Heart right ventricle (tissue), 16 donors: ENCODE data around the gene DHRSX. TPM values are rescaled to one million over a fixed set of nuclear protein-coding genes. Genes with fewer than 3 reads are reported as not detected.

ENCODE experiments used
- ATAC-seq, 8 donors: fragments of 200-7000 bp; cut with Tn5 transposase; one replicate each; pipeline ENCODE4 v1.9.1; 2020; ENCODE audit warnings: mild to moderate bottlenecking in 8 of 8, moderate library complexity in 8 of 8, moderate number of reproducible peaks in 1 of 8
- DNase-seq, 2 donors: peaks; one replicate each; pipeline ENCODE4 v3.0.0-alpha.2; 2020
- H3K27ac ChIP-seq, 10 donors: fragments of 200-600 bp; sonication (generic) in 2 of 10; one replicate each; pipeline versions ENCODE4 v1.5.0 to v1.8.0; 2020 to 2022; ENCODE audit warnings: mild to moderate bottlenecking in 3 of 10
- H3K27me3 ChIP-seq, 7 donors: fragments of 200-600 bp; one replicate each; pipeline ENCODE4 v1.8.0; 2021 to 2022; ENCODE audit warnings: mild to moderate bottlenecking in 2 of 7
- H3K36me3 ChIP-seq, 9 donors: fragments of 200-600 bp; sonication (generic) in 1 of 9; one replicate each; pipeline versions ENCODE4 v1.5.0 to v1.8.0; 2020 to 2022; ENCODE audit warnings: mild to moderate bottlenecking in 2 of 9
- H3K4me1 ChIP-seq, 9 donors: fragments of 200-600 bp; sonication (generic) in 1 of 9; one replicate each; pipeline versions ENCODE4 v1.5.0 to v1.8.0; 2020 to 2022; ENCODE audit warnings: mild to moderate bottlenecking in 4 of 9
- H3K4me3 ChIP-seq, 10 donors: fragments of 200-600 bp; sonication (generic) in 2 of 10; one replicate each; pipeline versions ENCODE4 v1.5.0 to v1.8.0; 2020 to 2022; ENCODE audit warnings: mild to moderate bottlenecking in 7 of 10, moderate library complexity in 2 of 10
- H3K9me3 ChIP-seq, 11 donors: fragments of 200-600 bp in 10 of 11; sonication (generic) in 2 of 11; one replicate each; pipeline versions ENCODE4 v1.5.0 to v1.8.0; 2013 to 2022; ENCODE audit warnings: mild to moderate bottlenecking in 2 of 11, control low read depth in 1 of 11, moderate library complexity in 1 of 11
- WGBS, 2 donors: extraction: QIAGEN DNeasy Blood & Tissue Kit; methylation state at CpG; one replicate each; pipeline ENCODE4 v1.1.7; 2013; ENCODE audit warnings: inconsistent platforms in 1 of 2; 5-methylcytosine and 5-hydroxymethylcytosine counted together
- intact Hi-C, 10 donors: fragments of 100-400 bp; cut with DNase I; formaldehyde crosslinking; loops; one replicate each; pipeline versions ENCODE4 v1.11.1 to v1.14.2; 2022
- polyA plus RNA-seq, 2 donors: library from polyadenylated mRNA; stranded (reverse); fragments of 200-250 nt; gene quantifications; one replicate each; pipeline ENCODE4 v1.2.3, GENCODE V29; 2013
- total RNA-seq, 10 donors: library from RNA; stranded (reverse); fragmentation: NEBNext Ultra II Directional in 3 of 10; extraction: Animal tissue kit (Norgen Biotek cat#: 25700) in 3 of 10; gene quantifications; one replicate each; pipeline versions ENCODE4 v1.2.1 to v1.2.4, GENCODE V29; 2021 to 2023
- TF ChIP-seq, protein P1 (sequence below), 9 donors: fragments of 200-600 bp; sonication (generic) in 2 of 9; IDR thresholded peaks; one replicate each; pipeline versions ENCODE4 v1.5.0 to v1.8.0; 2021 to 2022; ENCODE audit warnings: antibody characterized with exemption in 9 of 9, mild to moderate bottlenecking in 5 of 9, moderate library complexity in 1 of 9
- donor health status: Arrhythmogenic right ventricular cardiomyopathy.
- donor health status: ischemic (EF 13 %, LVEDD 7.1; RV severe dilation, severe dysfunction).
- donor health status: healthy with polysubstance abuse.
- donor health status: DM: no; HTN: yes; CAD: no.
- donor health status: DM: no; HTN: no; CAD: no.
- donor health status: ischemic (EF 25% LVEDD 6.9; RV normal size, moderate dysfunction).
- donor health status: ischemic (EF 25% LVEDD 5.7; RV mildly dilated, moderate dysfunction).
- donor health status: healthy.
- donor health status: DM: yes; HTN: yes; CAD: no.
- donor health status: Ischemic cardiomyopathy.
- donor health status: ischemic (EF 35%, LVEDD 5.7; RV mildly dilated, moderate dysfunction).
- donor health status: nonischemic (EF 11% LVEDD 7.7; RV severe dilation, severe dysfunction).
- donor health status: DM: yes; HTN: yes; CAD: no.
- donor health status: PGD.
- donor health status: ischemic (EF 29% LVEDD 5.4; RV normal size, mild dysfunction).
- donor health status: nonischemic (EF 23%, LVEDD 6.1; RV moderate dilation, normal function).

DHRSX gene
- total and polyA plus RNA-seq, 12 donors, result 13.8 to 35.9 (median 26.2) TPM

DNA sequence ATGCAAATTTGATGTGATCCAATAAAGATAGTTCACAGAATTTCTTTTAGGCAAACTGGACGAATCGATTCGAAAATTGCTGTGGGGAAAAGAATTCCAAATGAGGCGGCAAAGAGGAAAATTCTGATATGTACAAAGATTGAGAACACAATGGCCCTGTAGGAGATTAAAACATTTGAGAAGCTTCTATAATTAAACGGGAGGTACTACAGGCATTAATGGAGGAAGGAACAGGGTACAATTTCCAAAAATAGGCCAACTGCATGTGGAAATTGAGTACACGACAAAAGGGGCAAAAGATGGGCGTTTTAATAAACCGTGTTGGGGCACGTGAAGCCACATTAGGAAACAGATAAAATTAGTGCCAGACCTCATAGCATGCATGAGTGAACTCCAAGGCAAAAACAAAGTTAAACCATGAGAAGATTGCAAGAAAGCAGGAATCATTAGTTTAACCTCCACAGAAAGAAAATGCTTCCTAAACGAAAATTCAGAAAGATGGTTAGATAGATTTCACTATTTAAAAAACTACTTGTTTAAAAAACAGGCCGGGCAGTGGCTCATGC, 68.4 kb downstream of the DHRSX start:
- Histone ChIP-seq H3K27ac (no peak overlapping the region), H3K36me3 (peaks cover 0 to 15% (median 6%) of the 10 kb centered on the region in 9 donors), H3K4me3 (no peak overlapping the region), H3K9me3 (peaks cover 0 to 14% (median 0%) of the 10 kb centered on the region in 11 donors), H3K27me3 (no peaks in the 10 kb centered on the region), H3K4me1 (peaks cover 0 to 12% (median 0%) of the 10 kb centered on the region in 9 donors)
- TF ChIP-seq, protein P1, sequence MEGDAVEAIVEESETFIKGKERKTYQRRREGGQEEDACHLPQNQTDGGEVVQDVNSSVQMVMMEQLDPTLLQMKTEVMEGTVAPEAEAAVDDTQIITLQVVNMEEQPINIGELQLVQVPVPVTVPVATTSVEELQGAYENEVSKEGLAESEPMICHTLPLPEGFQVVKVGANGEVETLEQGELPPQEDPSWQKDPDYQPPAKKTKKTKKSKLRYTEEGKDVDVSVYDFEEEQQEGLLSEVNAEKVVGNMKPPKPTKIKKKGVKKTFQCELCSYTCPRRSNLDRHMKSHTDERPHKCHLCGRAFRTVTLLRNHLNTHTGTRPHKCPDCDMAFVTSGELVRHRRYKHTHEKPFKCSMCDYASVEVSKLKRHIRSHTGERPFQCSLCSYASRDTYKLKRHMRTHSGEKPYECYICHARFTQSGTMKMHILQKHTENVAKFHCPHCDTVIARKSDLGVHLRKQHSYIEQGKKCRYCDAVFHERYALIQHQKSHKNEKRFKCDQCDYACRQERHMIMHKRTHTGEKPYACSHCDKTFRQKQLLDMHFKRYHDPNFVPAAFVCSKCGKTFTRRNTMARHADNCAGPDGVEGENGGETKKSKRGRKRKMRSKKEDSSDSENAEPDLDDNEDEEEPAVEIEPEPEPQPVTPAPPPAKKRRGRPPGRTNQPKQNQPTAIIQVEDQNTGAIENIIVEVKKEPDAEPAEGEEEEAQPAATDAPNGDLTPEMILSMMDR (IDR thresholded peaks at IDR 0.05), result no peak
- WGBS, 2 donors, result 67 to 79% methylated on average over 11 of the region's 11 CpGs
- intact Hi-C loops, result no loop called here
- DNase-seq (no peak), ATAC-seq (peak in 1 of 8 donors; percentile 85)

GRCh38 chrX:2430265-2430825, 70.4 kb downstream of the DHRSX start:
- Histone ChIP-seq H3K27me3 (no peaks in the 10 kb centered on the region), H3K27ac (no peak overlapping the region), H3K9me3 (peaks cover 0 to 14% (median 0%) of the 10 kb centered on the region in 11 donors), H3K4me1 (peaks cover 0 to 12% (median 0%) of the 10 kb centered on the region in 9 donors), H3K36me3 (peaks cover 0 to 16% (median 6%) of the 10 kb centered on the region in 9 donors), H3K4me3 (no peak overlapping the region)
- WGBS, 2 donors, result 90 to 91% methylated on average over 13 of the region's 13 CpGs
- ATAC-seq, result peak in 1 of 8 donors; percentile 56
- TF ChIP-seq, protein P1 (IDR thresholded peaks at IDR 0.05), result no peak
- no peak for DNase-seq
- intact Hi-C loops, result no loop called here

- H3K4me3 ChIP-seq, result no peak overlapping the region
- peaks cover 0 to 10% (median 0%) of the 10 kb centered on the region in 11 donors for H3K9me3 ChIP-seq
- DNase-seq (no peak), ATAC-seq (no peak)
- TF ChIP-seq, protein P1 (IDR thresholded peaks at IDR 0.05), result no peak
- intact Hi-C loops, result no loop called here
- WGBS, 2 donors, result 97 to 99% methylated on average over 5 of the region's 5 CpGs
- no peak overlapping the region for H3K27ac ChIP-seq
- H3K36me3 ChIP-seq, result peaks cover 0 to 27% (median 4%) of the 10 kb centered on the region in 9 donors
- H3K27me3 ChIP-seq, result no peaks in the 10 kb centered on the region
- H3K4me1 ChIP-seq, result peaks cover 0 to 10% (median 0%) of the 10 kb centered on the region in 9 donors
These were observed 73.0 kb downstream of the DHRSX start for GRCh38 chrX:2427737-2428136.

GRCh38 chrX:2427147-2427546, 73.6 kb downstream of the DHRSX start:
- Histone ChIP-seq H3K36me3 (peaks cover 0 to 33% (median 4%) of the 10 kb centered on the region in 9 donors), H3K4me3 (no peak overlapping the region), H3K27ac (no peak overlapping the region), H3K9me3 (peaks cover 0 to 10% (median 0%) of the 10 kb centered on the region in 11 donors), H3K27me3 (no peaks in the 10 kb centered on the region), H3K4me1 (peaks cover 0 to 6% (median 0%) of the 10 kb centered on the region in 9 donors)
- TF ChIP-seq, protein P1 (IDR thresholded peaks at IDR 0.05), result no peak
- DNase-seq, result no peak
- WGBS, 2 donors, result 70 to 81% methylated on average over 7 of the region's 7 CpGs
- intact Hi-C loops, result no loop called here
- no peak for ATAC-seq
